B cell (primary cell): Measurements from ENCODE around the gene DLGAP4. TPM values are rescaled to one million over a fixed set of nuclear protein-coding genes. Genes with fewer than 3 reads are reported as not detected.

Experiments used
- ATAC-seq: fragments of 200-7000 bp; cut with Tn5 transposase; one replicate; pipeline ENCODE4 v1.10.0; 2021; ENCODE audit warnings: low read depth, mild to moderate bottlenecking, moderate number of reproducible peaks, moderate library complexity
- CTCF ChIA-PET: fragments of 350-600 bp; sonication (Branson Sonifier 250); formaldehyde crosslinking; loops from one replicate; lab custom pipeline; 2021; ENCODE audit warnings: antibody characterized with exemption, inconsistent platforms; lab: Charles Lee
- POLR2A ChIA-PET: fragments of 350-600 bp; sonication (Branson Sonifier 250); formaldehyde crosslinking; loops from one replicate; lab custom pipeline; 2021; ENCODE audit warnings: antibody characterized with exemption; lab: Charles Lee
- DNase-seq: peaks from one replicate; pipeline ENCODE4 v3.0.0; 2013
- H2AFZ ChIP-seq: 2 replicates; pipeline ENCODE4 v1.6.1; 2012; ENCODE audit warnings: mild to moderate bottlenecking, low read depth, low read length; ENCODE audit not compliant: insufficient read depth, poor library complexity, severe bottlenecking
- H3K27ac ChIP-seq, 2 donors: 1 replicate in 1 of 2; 2 replicates in 1 of 2; pipeline ENCODE4 v1.5.1; 2012 to 2013; ENCODE audit warnings: low read length in 2 of 2, mild to moderate bottlenecking in 2 of 2, moderate library complexity in 1 of 2
- H3K27me3 ChIP-seq, 4 experiments: fragments of 200-600 bp in 1 of 4; sonication (generic) in 1 of 4; replicated peaks in 1 of 4; 1 replicate in 2 of 4; 2 replicates in 2 of 4; pipeline versions ENCODE4 v1.6.1 to v1.7.0; 2013 to 2016; ENCODE audit warnings: low read length in 3 of 4, mild to moderate bottlenecking in 2 of 4, mixed read lengths in 1 of 4, moderate library complexity in 1 of 4; ENCODE audit not compliant: insufficient read depth in 4 of 4, control insufficient read depth in 3 of 4; ENCODE audit errors: control extremely low read depth in 1 of 4
- H3K36me3 ChIP-seq, 2 experiments: replicated peaks in 1 of 2; 1 replicate in 1 of 2; 2 replicates in 1 of 2; pipeline versions ENCODE4 v1.6.1 to v1.7.1; 2013; ENCODE audit warnings: low read length in 1 of 2; ENCODE audit not compliant: insufficient read depth in 2 of 2, control insufficient read depth in 1 of 2; ENCODE audit errors: control extremely low read depth in 1 of 2, extremely low read depth in 1 of 2
- H3K4me1 ChIP-seq, 2 donors: fragments of 200-600 bp in 1 of 2; sonication (generic) in 1 of 2; 1 replicate in 1 of 2; 2 replicates in 1 of 2; pipeline versions ENCODE4 v1.5.1 to v1.6.1; 2013 to 2017; ENCODE audit warnings: low read length in 2 of 2; ENCODE audit not compliant: control insufficient read depth in 2 of 2, insufficient read depth in 2 of 2
- H3K4me2 ChIP-seq: replicated peaks from 2 replicates; pipeline ENCODE3; 2012; ENCODE audit warnings: mild to moderate bottlenecking, low read depth, low read length; ENCODE audit not compliant: poor library complexity, severe bottlenecking
- H3K4me3 ChIP-seq, 5 experiments: fragments of 200-600 bp in 1 of 5; sonication (generic) in 1 of 5; 1 replicate in 3 of 5; 2 replicates in 2 of 5; pipeline versions ENCODE4 v1.5.1 to v1.7.0; 2011 to 2016; ENCODE audit warnings: low read length in 4 of 5, mild to moderate bottlenecking in 4 of 5, low read depth in 2 of 5, control low read depth in 1 of 5, moderate library complexity in 1 of 5; ENCODE audit not compliant: insufficient read depth in 1 of 5; ENCODE audit errors: control extremely low read depth in 1 of 5, extremely low read depth in 1 of 5
- H3K79me2 ChIP-seq: fragments of 200-600 bp; sonication (generic); one replicate; pipeline ENCODE4 v1.6.0; 2016; ENCODE audit warnings: low read length; ENCODE audit not compliant: control insufficient read depth, insufficient read depth
- H3K9ac ChIP-seq: fragments of 200-600 bp; sonication (generic); 2 replicates; pipeline ENCODE4 v1.6.1; 2017; ENCODE audit warnings: mild to moderate bottlenecking, low read length, moderate library complexity
- H3K9me3 ChIP-seq, 3 donors: one replicate each; pipeline versions ENCODE4 v1.6.1 to v1.7.1; 2013; ENCODE audit warnings: low read length in 2 of 3; ENCODE audit not compliant: control insufficient read depth in 2 of 3, insufficient read depth in 1 of 3; ENCODE audit errors: control extremely low read depth in 1 of 3
- H4K20me1 ChIP-seq: 2 replicates; pipeline ENCODE4 v1.6.0; 2012; ENCODE audit warnings: mild to moderate bottlenecking, low read length; ENCODE audit not compliant: insufficient read depth, control insufficient read depth, poor library complexity, severe bottlenecking
- H3K27ac Mint-ChIP-seq: one replicate; pipeline ENCODE4 v1.8.0; 2021; ENCODE audit warnings: mixed read lengths
- H3K27me3 Mint-ChIP-seq: one replicate; pipeline ENCODE4 v1.8.0; 2021; ENCODE audit warnings: mixed read lengths
- H3K4me1 Mint-ChIP-seq: one replicate; pipeline ENCODE4 v1.8.0; 2021; ENCODE audit warnings: mixed read lengths
- H3K4me3 Mint-ChIP-seq: one replicate; pipeline ENCODE4 v1.8.0; 2021; ENCODE audit warnings: mixed read lengths
- H3K9me3 Mint-ChIP-seq: one replicate; pipeline ENCODE4 v1.8.0; 2022; ENCODE audit warnings: mixed read lengths; ENCODE audit not compliant: insufficient read depth
- CTCF ChIP-seq: fragments of 200-600 bp; IDR thresholded peaks from one replicate; pipeline ENCODE4 v1.8.0; 2022; ENCODE audit warnings: antibody characterized with exemption, mild to moderate bottlenecking
- EZH2 ChIP-seq: IDR thresholded peaks from 2 replicates; pipeline ENCODE4 v1.6.1; 2012; ENCODE audit warnings: borderline replicate concordance, low read depth, mild to moderate bottlenecking, moderate library complexity, low read length; ENCODE audit not compliant: insufficient read depth, poor library complexity, severe bottlenecking
- WGBS: methylation state at CpG from one replicate; pipeline ENCODE4 v1.1.5; 2013; ENCODE audit warnings: missing lambda C conversion rate; ENCODE audit not compliant: insufficient coverage; 5-methylcytosine and 5-hydroxymethylcytosine counted together
- intact Hi-C: fragments of 100-400 bp; cut with micrococcal nuclease; formaldehyde crosslinking; loops from one replicate; pipeline ENCODE4 v1.10.0; 2022
- polyA plus RNA-seq: library from polyadenylated mRNA; depleted of rRNA; stranded (reverse); fragments of >200 nt; gene quantifications from 2 replicates; pipeline ENCODE4 v1.2.3, GENCODE V29; 2012
- total RNA-seq, 2 donors: library from RNA; stranded (reverse); fragments of 120-200 nt in 1 of 2; gene quantifications; 1 replicate in 1 of 2; 2 replicates in 1 of 2; pipeline versions ENCODE4 v1.2.3 to v1.2.4, GENCODE V29; 2013 to 2022

DLGAP4 gene
- total and polyA plus RNA-seq, 2 donors (not counting 1 experiment from before 2014, with no cell fraction given): 68.8 to 87.8 TPM

- no peaks in the 10 kb centered on the region for H3K9me3 Mint-ChIP-seq
Measured at GRCh38 chr20:36471885-36472636, 165.9 kb downstream of the DLGAP4 start.

More at GRCh38 chr20:36471885-36472636, 165.9 kb downstream of the DLGAP4 start:
- Histone ChIP-seq H3K4me2 (peak overlapping the region; percentile 76), H3K9ac (peak overlapping the region; percentile 54), H3K27me3 (no peaks in the 10 kb centered on the region), H3K27ac (peak overlapping the region; percentile 81 to 91), H3K79me2 (peaks cover 93% of the 10 kb centered on the region), H3K4me1 (peaks cover 60 to 66% of the 10 kb centered on the region in 2 donors), H2AFZ (peak overlapping the region; percentile 55), H3K4me3 (peak overlapping the region in 3 of 5 experiments; percentile 28 to 37 (median 30)), H3K36me3 (peaks cover 0 to 10% of the 10 kb centered on the region in 2 experiments), H3K9me3 (no peaks in the 10 kb centered on the region), H4K20me1 (peaks cover 19% of the 10 kb centered on the region)
- no peaks in the 10 kb centered on the region for H3K27me3 Mint-ChIP-seq
- H3K4me1 Mint-ChIP-seq: peaks cover 66% of the 10 kb centered on the region
- peak overlapping the region; percentile 73 for H3K4me3 Mint-ChIP-seq
- no peak for TF ChIP-seq EZH2
- TF ChIP-seq CTCF: no peak
- ATAC-seq: no peak
- DNase-seq: no peak
- ChIA-PET CTCF (interaction anchor here (0.6 to 1.9 kb wide), 3 partner anchors 10 to 334 kb away, joined by 4 to 5 read pairs (median 4); no protein-coding TSS in a partner anchor), POLR2A (interaction anchor here (0.6 to 0.7 kb wide), 3 partner anchors 13 to 730 kb away, joined by 5 to 6 read pairs (median 5); partner anchors contain the start of genes RBM39 and SLA2)
- WGBS: 91% methylated on average over 6 of the region's 9 CpGs
- intact Hi-C loops: no loop called here
- peak overlapping the region; percentile 80 for H3K27ac Mint-ChIP-seq
